DMS79 (cell line): Measurements from ENCODE around the gene MEGF8.

Experiments used
- DNase-seq: peaks from one replicate; lab custom pipeline; 2025; lab: John Stamatoyannopoulos, UW

MEGF8 gene

GRCh38 chr19:42420055-42420544 is 94.7 kb downstream of the MEGF8 start:
- no peak for DNase-seq

GRCh38 chr19:42421101-42421500 is 95.7 kb downstream of the MEGF8 start:
- no peak for DNase-seq

- no peak for DNase-seq
Measured at GRCh38 chr19:42421591-42422031, 96.2 kb downstream of the MEGF8 start.

GRCh38 chr19:42422092-42422900 is 96.9 kb downstream of the MEGF8 start:
- DNase-seq: no peak

- DNase-seq: peak; percentile 65
Measured at GRCh38 chr19:42422901-42423461, 97.5 kb downstream of the MEGF8 start.

- DNase-seq: peak; percentile 84
Measured at GRCh38 chr19:42423462-42424344, 98.3 kb downstream of the MEGF8 start.

- no peak for DNase-seq
Measured at GRCh38 chr19:42424345-42424707, 98.9 kb downstream of the MEGF8 start.

- DNase-seq: no peak
Measured at GRCh38 chr19:42424712-42425131, 99.3 kb downstream of the MEGF8 start.

- no peak for DNase-seq
Measured at GRCh38 chr19:42426643-42427042, 101.2 kb downstream of the MEGF8 start.

GRCh38 chr19:42427313-42427712 is 101.9 kb downstream of the MEGF8 start, which contains the start of gene LIPE:
Gene LIPE (minus strand): TSS chr19:42427388. CDS start chr19:42427149, 239 bp downstream.
- DNase-seq: no peak
